Measurements from ENCODE around the gene DOCK1. TPM values are rescaled to one million over a fixed set of nuclear protein-coding genes. Genes with fewer than 3 reads are reported as not detected.

The DOCK1 gene
- total and polyA plus RNA-seq, 2 donors from 2014 or later: 15.8 to 81.7 TPM

DNA sequence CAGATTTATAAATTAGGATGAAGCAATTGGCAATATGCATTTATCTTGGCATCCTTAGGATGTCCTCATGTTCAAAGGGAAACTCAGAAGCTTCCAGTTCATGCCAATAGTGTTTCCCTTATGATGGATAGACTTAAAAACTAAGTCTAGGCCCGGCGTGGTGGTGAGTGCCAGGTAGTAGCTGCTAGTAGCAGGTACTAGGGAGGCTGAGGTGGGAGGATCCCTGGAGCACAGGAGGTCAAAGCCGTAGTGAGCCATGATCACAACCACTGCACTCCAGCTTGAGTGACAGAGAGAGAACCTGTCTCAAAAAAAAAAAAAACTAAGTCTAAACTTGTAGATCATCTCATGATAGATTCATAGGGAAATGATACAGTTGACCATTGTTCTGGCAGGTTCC, 115.0 kb downstream of the DOCK1 start:
- no peak for FAIRE-seq
- H3K36me3 ChIP-seq (ENCODE audit: control insufficient read depth in 2 of 3, insufficient read depth in 3 of 3, low read length in 3 of 3): peaks cover 8 to 28% (median 10%) of the 10 kb centered on the region in 3 donors
- H3K9ac ChIP-seq (ENCODE audit: low read length in 3 of 3): no peak overlapping the region
- DNase-seq: no peak
- H3K4me1 ChIP-seq (ENCODE audit: control insufficient read depth in 2 of 3, insufficient read depth in 2 of 3, low read depth in 1 of 3, low read length in 3 of 3): no peaks in the 10 kb centered on the region
- H3K27ac ChIP-seq (ENCODE audit: low read depth in 2 of 2, low read length in 2 of 2): no peak overlapping the region
- H3K4me3 ChIP-seq (ENCODE audit: low read length in 3 of 3): no peak overlapping the region
- no peaks in the 10 kb centered on the region for H3K27me3 ChIP-seq (ENCODE audit: control insufficient read depth, insufficient read depth, low read length)
- no peaks in the 10 kb centered on the region for H3K9me3 ChIP-seq (ENCODE audit: control insufficient read depth in 2 of 3, insufficient read depth in 1 of 3, low read length in 3 of 3)
- TF ChIP-seq, protein P1, sequence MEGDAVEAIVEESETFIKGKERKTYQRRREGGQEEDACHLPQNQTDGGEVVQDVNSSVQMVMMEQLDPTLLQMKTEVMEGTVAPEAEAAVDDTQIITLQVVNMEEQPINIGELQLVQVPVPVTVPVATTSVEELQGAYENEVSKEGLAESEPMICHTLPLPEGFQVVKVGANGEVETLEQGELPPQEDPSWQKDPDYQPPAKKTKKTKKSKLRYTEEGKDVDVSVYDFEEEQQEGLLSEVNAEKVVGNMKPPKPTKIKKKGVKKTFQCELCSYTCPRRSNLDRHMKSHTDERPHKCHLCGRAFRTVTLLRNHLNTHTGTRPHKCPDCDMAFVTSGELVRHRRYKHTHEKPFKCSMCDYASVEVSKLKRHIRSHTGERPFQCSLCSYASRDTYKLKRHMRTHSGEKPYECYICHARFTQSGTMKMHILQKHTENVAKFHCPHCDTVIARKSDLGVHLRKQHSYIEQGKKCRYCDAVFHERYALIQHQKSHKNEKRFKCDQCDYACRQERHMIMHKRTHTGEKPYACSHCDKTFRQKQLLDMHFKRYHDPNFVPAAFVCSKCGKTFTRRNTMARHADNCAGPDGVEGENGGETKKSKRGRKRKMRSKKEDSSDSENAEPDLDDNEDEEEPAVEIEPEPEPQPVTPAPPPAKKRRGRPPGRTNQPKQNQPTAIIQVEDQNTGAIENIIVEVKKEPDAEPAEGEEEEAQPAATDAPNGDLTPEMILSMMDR (IDR thresholded peaks at IDR 0.05; ENCODE audit: borderline replicate concordance, extremely low read depth, insufficient read depth): no peak
- intact Hi-C loops (cut with DNase I): no loop called here

DNA sequence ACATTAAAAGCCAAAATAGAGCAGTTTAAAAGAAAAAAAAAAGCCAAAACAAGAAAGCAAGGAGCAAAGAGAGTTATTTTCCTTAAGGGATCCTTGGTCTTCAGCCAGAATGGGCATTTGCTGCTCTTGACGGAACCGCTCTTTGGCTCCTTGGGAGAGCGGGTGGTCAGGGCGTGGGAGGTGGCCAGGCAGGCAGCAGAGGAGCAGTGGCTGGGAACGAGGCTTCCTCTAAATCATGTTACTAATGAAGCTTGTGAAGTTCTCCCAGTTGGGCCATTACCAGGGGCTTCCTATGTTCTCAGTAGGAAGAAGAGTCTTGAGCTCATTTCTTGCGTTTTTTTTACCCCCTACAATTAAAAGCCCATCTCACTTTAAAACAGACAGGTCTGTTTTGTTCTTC, 116.6 kb downstream of the DOCK1 start:
- no peak overlapping the region for H3K4me3 ChIP-seq (ENCODE audit: low read length in 3 of 3)
- no peaks in the 10 kb centered on the region for H3K27me3 ChIP-seq (ENCODE audit: control insufficient read depth, insufficient read depth, low read length)
- no peak for FAIRE-seq
- H3K9ac ChIP-seq (ENCODE audit: low read length in 3 of 3): no peak overlapping the region
- H3K36me3 ChIP-seq (ENCODE audit: control insufficient read depth in 2 of 3, insufficient read depth in 3 of 3, low read length in 3 of 3): peaks cover 8 to 34% (median 15%) of the 10 kb centered on the region in 3 donors
- peak in 3 of 5 donors; percentile 52 to 53 (median 53) for DNase-seq
- H3K27ac ChIP-seq (ENCODE audit: low read depth in 2 of 2, low read length in 2 of 2): no peak overlapping the region
- intact Hi-C loops (cut with DNase I): no loop called here
- TF ChIP-seq, protein P1 (IDR thresholded peaks at IDR 0.05; ENCODE audit: borderline replicate concordance, extremely low read depth, insufficient read depth): no peak
- no peaks in the 10 kb centered on the region for H3K9me3 ChIP-seq (ENCODE audit: control insufficient read depth in 2 of 3, insufficient read depth in 1 of 3, low read length in 3 of 3)
- H3K4me1 ChIP-seq (ENCODE audit: control insufficient read depth in 2 of 3, insufficient read depth in 2 of 3, low read depth in 1 of 3, low read length in 3 of 3): no peaks in the 10 kb centered on the region

GRCh38 chr10:127024685-127025435, 119.6 kb downstream of the DOCK1 start:
- H3K36me3 ChIP-seq (ENCODE audit: control insufficient read depth in 2 of 3, insufficient read depth in 3 of 3, low read length in 3 of 3): peaks cover 6 to 42% (median 22%) of the 10 kb centered on the region in 3 donors
- TF ChIP-seq, protein P1 (IDR thresholded peaks at IDR 0.05; ENCODE audit: borderline replicate concordance, extremely low read depth, insufficient read depth): no peak
- H3K9ac ChIP-seq (ENCODE audit: low read length in 3 of 3): no peak overlapping the region
- H3K4me1 ChIP-seq (ENCODE audit: control insufficient read depth in 2 of 3, insufficient read depth in 2 of 3, low read depth in 1 of 3, low read length in 3 of 3): no peaks in the 10 kb centered on the region
- H3K9me3 ChIP-seq (ENCODE audit: control insufficient read depth in 2 of 3, insufficient read depth in 1 of 3, low read length in 3 of 3): no peaks in the 10 kb centered on the region
- no peaks in the 10 kb centered on the region for H3K27me3 ChIP-seq (ENCODE audit: control insufficient read depth, insufficient read depth, low read length)
- H3K27ac ChIP-seq (ENCODE audit: low read depth in 2 of 2, low read length in 2 of 2): no peak overlapping the region
- H3K4me3 ChIP-seq (ENCODE audit: low read length in 3 of 3): no peak overlapping the region
- intact Hi-C loops (cut with DNase I): no loop called here
- FAIRE-seq (no peak), DNase-seq (no peak)
